ENCODE data around the gene RHOC. TPM values are rescaled to one million over a fixed set of nuclear protein-coding genes. Genes with fewer than 3 reads are reported as not detected.

Gene RHOC
- total RNA-seq, 1 experiment from 2014 or later: 68.9 TPM

GRCh38 chr1:112685913-112686312 lies 21.0 kb downstream of the RHOC start:
- ATAC-seq (no peak), DNase-seq (ENCODE audit: low spot score) (no peak)
- ChIA-PET POLR2A (interaction anchor here (1.0 kb wide), 1 partner anchor 19 kb away, joined by 3 read pairs; no protein-coding TSS in a partner anchor), CTCF (interaction anchor here (1.2 kb wide), 1 partner anchor 119 kb away, joined by 3 read pairs; no protein-coding TSS in a partner anchor)
- Mint-ChIP-seq H3K36me3 (peaks cover 18% of the 10 kb centered on the region), H3K27ac (no peak overlapping the region), H3K27me3 (ENCODE audit: low read depth) (no peaks in the 10 kb centered on the region), H3K4me1 (peaks cover 14% of the 10 kb centered on the region), H3K4me3 (no peak overlapping the region), H3K9me3 (no peaks in the 10 kb centered on the region)
- TF ChIP-seq, protein P1, sequence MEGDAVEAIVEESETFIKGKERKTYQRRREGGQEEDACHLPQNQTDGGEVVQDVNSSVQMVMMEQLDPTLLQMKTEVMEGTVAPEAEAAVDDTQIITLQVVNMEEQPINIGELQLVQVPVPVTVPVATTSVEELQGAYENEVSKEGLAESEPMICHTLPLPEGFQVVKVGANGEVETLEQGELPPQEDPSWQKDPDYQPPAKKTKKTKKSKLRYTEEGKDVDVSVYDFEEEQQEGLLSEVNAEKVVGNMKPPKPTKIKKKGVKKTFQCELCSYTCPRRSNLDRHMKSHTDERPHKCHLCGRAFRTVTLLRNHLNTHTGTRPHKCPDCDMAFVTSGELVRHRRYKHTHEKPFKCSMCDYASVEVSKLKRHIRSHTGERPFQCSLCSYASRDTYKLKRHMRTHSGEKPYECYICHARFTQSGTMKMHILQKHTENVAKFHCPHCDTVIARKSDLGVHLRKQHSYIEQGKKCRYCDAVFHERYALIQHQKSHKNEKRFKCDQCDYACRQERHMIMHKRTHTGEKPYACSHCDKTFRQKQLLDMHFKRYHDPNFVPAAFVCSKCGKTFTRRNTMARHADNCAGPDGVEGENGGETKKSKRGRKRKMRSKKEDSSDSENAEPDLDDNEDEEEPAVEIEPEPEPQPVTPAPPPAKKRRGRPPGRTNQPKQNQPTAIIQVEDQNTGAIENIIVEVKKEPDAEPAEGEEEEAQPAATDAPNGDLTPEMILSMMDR (IDR thresholded peaks at IDR 0.05): no peak
- no peak for TF ChIP-seq ZNF423 (CRISPR knock-in tag; IDR thresholded peaks at IDR 0.05)
- no peak for TF ChIP-seq ZNF121 (CRISPR knock-in tag; IDR thresholded peaks at IDR 0.05)
- TF ChIP-seq ARID4B (CRISPR knock-in tag; IDR thresholded peaks at IDR 0.05; ENCODE audit: borderline replicate concordance): no peak

GRCh38 chr1:112678605-112679004 lies 28.3 kb downstream of the RHOC start:
- ChIA-PET POLR2A (no interaction called here), CTCF (no interaction called here)
- Mint-ChIP-seq H3K27me3 (ENCODE audit: low read depth) (peaks cover 10% of the 10 kb centered on the region; the same call in 1 of the 2 replicates), H3K4me1 (peaks cover 27% of the 10 kb centered on the region), H3K27ac (peak overlapping the region; percentile 46; the same call in 1 of the 2 replicates), H3K9me3 (peaks cover 4% of the 10 kb centered on the region; the same call in 1 of the 2 replicates), H3K4me3 (no peak overlapping the region), H3K36me3 (peaks cover 16% of the 10 kb centered on the region)
- TF ChIP-seq, protein P2, sequence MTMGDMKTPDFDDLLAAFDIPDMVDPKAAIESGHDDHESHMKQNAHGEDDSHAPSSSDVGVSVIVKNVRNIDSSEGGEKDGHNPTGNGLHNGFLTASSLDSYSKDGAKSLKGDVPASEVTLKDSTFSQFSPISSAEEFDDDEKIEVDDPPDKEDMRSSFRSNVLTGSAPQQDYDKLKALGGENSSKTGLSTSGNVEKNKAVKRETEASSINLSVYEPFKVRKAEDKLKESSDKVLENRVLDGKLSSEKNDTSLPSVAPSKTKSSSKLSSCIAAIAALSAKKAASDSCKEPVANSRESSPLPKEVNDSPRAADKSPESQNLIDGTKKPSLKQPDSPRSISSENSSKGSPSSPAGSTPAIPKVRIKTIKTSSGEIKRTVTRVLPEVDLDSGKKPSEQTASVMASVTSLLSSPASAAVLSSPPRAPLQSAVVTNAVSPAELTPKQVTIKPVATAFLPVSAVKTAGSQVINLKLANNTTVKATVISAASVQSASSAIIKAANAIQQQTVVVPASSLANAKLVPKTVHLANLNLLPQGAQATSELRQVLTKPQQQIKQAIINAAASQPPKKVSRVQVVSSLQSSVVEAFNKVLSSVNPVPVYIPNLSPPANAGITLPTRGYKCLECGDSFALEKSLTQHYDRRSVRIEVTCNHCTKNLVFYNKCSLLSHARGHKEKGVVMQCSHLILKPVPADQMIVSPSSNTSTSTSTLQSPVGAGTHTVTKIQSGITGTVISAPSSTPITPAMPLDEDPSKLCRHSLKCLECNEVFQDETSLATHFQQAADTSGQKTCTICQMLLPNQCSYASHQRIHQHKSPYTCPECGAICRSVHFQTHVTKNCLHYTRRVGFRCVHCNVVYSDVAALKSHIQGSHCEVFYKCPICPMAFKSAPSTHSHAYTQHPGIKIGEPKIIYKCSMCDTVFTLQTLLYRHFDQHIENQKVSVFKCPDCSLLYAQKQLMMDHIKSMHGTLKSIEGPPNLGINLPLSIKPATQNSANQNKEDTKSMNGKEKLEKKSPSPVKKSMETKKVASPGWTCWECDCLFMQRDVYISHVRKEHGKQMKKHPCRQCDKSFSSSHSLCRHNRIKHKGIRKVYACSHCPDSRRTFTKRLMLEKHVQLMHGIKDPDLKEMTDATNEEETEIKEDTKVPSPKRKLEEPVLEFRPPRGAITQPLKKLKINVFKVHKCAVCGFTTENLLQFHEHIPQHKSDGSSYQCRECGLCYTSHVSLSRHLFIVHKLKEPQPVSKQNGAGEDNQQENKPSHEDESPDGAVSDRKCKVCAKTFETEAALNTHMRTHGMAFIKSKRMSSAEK (CRISPR knock-in tag; IDR thresholded peaks at IDR 0.05; ENCODE audit: borderline replicate concordance): no peak
- TF ChIP-seq GTF2I (CRISPR knock-in tag; conservative IDR thresholded peaks at IDR 0.05) (no peak), ZNF416 (CRISPR knock-in tag; IDR thresholded peaks at IDR 0.05) (no peak), CREM (CRISPR knock-in tag; IDR thresholded peaks at IDR 0.05) (no peak), SP1 (CRISPR knock-in tag; conservative IDR thresholded peaks at IDR 0.05) (no peak), RELA (CRISPR knock-in tag; IDR thresholded peaks at IDR 0.05; ENCODE audit: borderline replicate concordance) (no peak), HMGA2 (CRISPR knock-in tag; IDR thresholded peaks at IDR 0.05) (no peak), MYBL2 (CRISPR knock-in tag; IDR thresholded peaks at IDR 0.05) (no peak), GABPB1 (CRISPR knock-in tag; IDR thresholded peaks at IDR 0.05) (no peak), MAX (CRISPR knock-in tag; IDR thresholded peaks at IDR 0.05) (no peak)
- TF ChIP-seq, protein P3, sequence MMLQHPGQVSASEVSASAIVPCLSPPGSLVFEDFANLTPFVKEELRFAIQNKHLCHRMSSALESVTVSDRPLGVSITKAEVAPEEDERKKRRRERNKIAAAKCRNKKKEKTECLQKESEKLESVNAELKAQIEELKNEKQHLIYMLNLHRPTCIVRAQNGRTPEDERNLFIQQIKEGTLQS (CRISPR knock-in tag; conservative IDR thresholded peaks at IDR 0.05): no peak
- ATAC-seq: no peak
- no peak for DNase-seq (ENCODE audit: low spot score)
